HFFc6 (cell line): ENCODE measurements around the gene TRIM67. TPM values are rescaled to one million over a fixed set of nuclear protein-coding genes. Genes with fewer than 3 reads are reported as not detected.

Experiments
- DNase-seq: peaks from one replicate; pipeline ENCODE4 v3.0.0-alpha.2; 2018
- H3K27ac Mint-ChIP-seq: 2 replicates; pipeline ENCODE4 v1.8.0; 2020; ENCODE audit warnings: mild to moderate bottlenecking, mixed read lengths
- H3K27me3 Mint-ChIP-seq: 2 replicates; pipeline ENCODE4 v1.8.0; 2021; ENCODE audit warnings: mild to moderate bottlenecking, moderate library complexity, mixed read lengths; ENCODE audit not compliant: insufficient read depth
- H3K36me3 Mint-ChIP-seq: 2 replicates; pipeline ENCODE4 v1.8.0; 2021; ENCODE audit warnings: low read depth, mixed read lengths
- H3K4me1 Mint-ChIP-seq: 2 replicates; pipeline ENCODE4 v1.8.0; 2020; ENCODE audit warnings: low read depth, mixed read lengths
- H3K4me3 Mint-ChIP-seq: 2 replicates; pipeline ENCODE4 v1.8.0; 2020; ENCODE audit warnings: mild to moderate bottlenecking, moderate library complexity, mixed read lengths
- H3K9me3 Mint-ChIP-seq: 2 replicates; pipeline ENCODE4 v1.8.0; 2020; ENCODE audit warnings: mild to moderate bottlenecking, mixed read lengths
- CTCF ChIP-seq: fragments of 200-600 bp; sonication (generic); IDR thresholded peaks from 2 replicates; pipeline ENCODE4 v1.5.0; 2021; ENCODE audit warnings: antibody characterized with exemption, mild to moderate bottlenecking
- total RNA-seq, 6 experiments: library from RNA; stranded (reverse); fragmentation: NEBNext Ultra II Directional; extraction: Animal tissue kit (Norgen Biotek cat#: 25700); gene quantifications; 2 replicates in 1 of 6; 3 replicates in 5 of 6; pipeline ENCODE4 v1.2.3, GENCODE V29; 2021

The TRIM67 gene
- total RNA-seq, 6 experiments from 2014 or later = not detected

- Mint-ChIP-seq H3K36me3 (no peaks in the 10 kb centered on the region), H3K27me3 (peaks cover 12% of the 10 kb centered on the region), H3K27ac (no peak overlapping the region), H3K4me1 (peaks cover 6% of the 10 kb centered on the region), H3K9me3 (no peaks in the 10 kb centered on the region; the same call in 1 of the 2 replicates), H3K4me3 (no peak overlapping the region)
- no peak for TF ChIP-seq CTCF
- no peak for DNase-seq
Measured at GRCh38 chr1:231196307-231196706, 34.4 kb downstream of the TRIM67 start.

GRCh38 chr1:231196728-231197127 lies 34.9 kb downstream of the TRIM67 start:
- Mint-ChIP-seq H3K27me3 (peaks cover 9% of the 10 kb centered on the region), H3K4me3 (no peak overlapping the region), H3K36me3 (no peaks in the 10 kb centered on the region), H3K27ac (no peak overlapping the region), H3K9me3 (no peaks in the 10 kb centered on the region; the same call in 1 of the 2 replicates), H3K4me1 (peaks cover 6% of the 10 kb centered on the region)
- TF ChIP-seq CTCF = no peak
- DNase-seq = no peak

- H3K9me3 Mint-ChIP-seq = no peaks in the 10 kb centered on the region; the same call in 1 of the 2 replicates
- peaks cover 26% of the 10 kb centered on the region for H3K27me3 Mint-ChIP-seq
- H3K27ac Mint-ChIP-seq = no peak overlapping the region
- no peaks in the 10 kb centered on the region for H3K36me3 Mint-ChIP-seq
- TF ChIP-seq CTCF = no peak
- no peak for DNase-seq
- peaks cover 6% of the 10 kb centered on the region for H3K4me1 Mint-ChIP-seq
- no peak overlapping the region for H3K4me3 Mint-ChIP-seq
Measured at GRCh38 chr1:231199868-231200267, 38.0 kb downstream of the TRIM67 start.

GRCh38 chr1:231200388-231201031 lies 38.7 kb downstream of the TRIM67 start:
- peak; percentile 41 for DNase-seq
- Mint-ChIP-seq H3K9me3 (no peaks in the 10 kb centered on the region; the same call in 1 of the 2 replicates), H3K4me1 (peaks cover 6% of the 10 kb centered on the region), H3K27ac (no peak overlapping the region), H3K27me3 (peaks cover 31% of the 10 kb centered on the region), H3K4me3 (no peak overlapping the region), H3K36me3 (no peaks in the 10 kb centered on the region)
- no peak for TF ChIP-seq CTCF

- no peak for TF ChIP-seq CTCF
- no peaks in the 10 kb centered on the region for H3K9me3 Mint-ChIP-seq
- peaks cover 33% of the 10 kb centered on the region for H3K27me3 Mint-ChIP-seq
- no peak overlapping the region for H3K4me3 Mint-ChIP-seq
- H3K4me1 Mint-ChIP-seq = peaks cover 6% of the 10 kb centered on the region
- no peak overlapping the region for H3K27ac Mint-ChIP-seq
- no peaks in the 10 kb centered on the region for H3K36me3 Mint-ChIP-seq
- DNase-seq = no peak
Measured at GRCh38 chr1:231201375-231201978, 39.6 kb downstream of the TRIM67 start.
